ENCODE data around the gene PCDHB15.
A peak's percentile ranks its signal among the peaks of the same experiment; 100 is the strongest.
"Not testable (repeated sequence)": the region's sequence is repeated elsewhere in the genome, so short reads cannot be mapped to it uniquely, and the experiment has no call there.

PCDHB15 gene

DNA sequence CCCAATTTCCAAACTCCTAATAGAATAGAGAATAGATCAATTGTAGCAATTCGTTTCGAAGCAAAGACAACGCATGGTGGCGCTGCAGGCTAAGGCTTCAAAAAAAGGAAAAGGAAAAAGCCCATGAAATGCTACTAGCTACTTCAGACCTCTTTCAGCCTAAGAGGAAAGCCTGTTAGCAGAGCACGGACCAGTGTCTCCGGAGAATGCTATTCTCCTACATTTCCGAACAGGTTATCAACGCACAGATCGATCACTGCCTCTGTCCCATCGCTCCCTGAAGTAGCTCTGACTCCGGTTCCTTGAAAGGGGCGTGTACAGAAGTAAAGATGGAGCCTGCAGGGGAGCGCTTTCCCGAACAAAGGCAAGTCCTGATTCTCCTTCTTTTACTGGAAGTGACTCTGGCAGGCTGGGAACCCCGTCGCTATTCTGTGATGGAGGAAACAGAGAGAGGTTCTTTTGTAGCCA is at the start of gene PCDHB15:
Gene PCDHB15, plus strand, starts transcription at position 146 of the 468 bp plus-strand sequence. Its CDS starts 184 bp downstream, at position 330.
- peak in 1 of 2 donors; percentile 14 for DNase-seq

DNA sequence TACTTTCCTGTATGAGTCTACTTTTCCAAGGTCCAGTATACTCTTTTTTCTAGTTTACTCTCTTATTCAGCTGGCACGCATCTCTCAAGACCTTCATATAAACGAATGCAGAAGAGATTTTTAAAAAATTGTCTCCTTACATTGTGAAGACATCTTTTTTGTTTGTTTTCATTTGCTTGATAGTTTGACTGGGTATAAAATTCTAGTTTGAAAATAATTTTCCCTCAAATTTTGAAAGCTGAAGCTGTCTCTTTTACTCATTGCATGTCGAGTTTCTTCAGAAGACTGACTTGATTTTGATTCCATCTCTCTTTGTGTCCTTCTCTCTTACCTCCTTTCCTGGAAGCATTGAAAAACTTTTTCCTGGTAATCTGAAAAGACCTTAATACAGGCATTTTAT is 48.8 kb upstream of the PCDHB15 start:
- DNase-seq, result no peak

DNA sequence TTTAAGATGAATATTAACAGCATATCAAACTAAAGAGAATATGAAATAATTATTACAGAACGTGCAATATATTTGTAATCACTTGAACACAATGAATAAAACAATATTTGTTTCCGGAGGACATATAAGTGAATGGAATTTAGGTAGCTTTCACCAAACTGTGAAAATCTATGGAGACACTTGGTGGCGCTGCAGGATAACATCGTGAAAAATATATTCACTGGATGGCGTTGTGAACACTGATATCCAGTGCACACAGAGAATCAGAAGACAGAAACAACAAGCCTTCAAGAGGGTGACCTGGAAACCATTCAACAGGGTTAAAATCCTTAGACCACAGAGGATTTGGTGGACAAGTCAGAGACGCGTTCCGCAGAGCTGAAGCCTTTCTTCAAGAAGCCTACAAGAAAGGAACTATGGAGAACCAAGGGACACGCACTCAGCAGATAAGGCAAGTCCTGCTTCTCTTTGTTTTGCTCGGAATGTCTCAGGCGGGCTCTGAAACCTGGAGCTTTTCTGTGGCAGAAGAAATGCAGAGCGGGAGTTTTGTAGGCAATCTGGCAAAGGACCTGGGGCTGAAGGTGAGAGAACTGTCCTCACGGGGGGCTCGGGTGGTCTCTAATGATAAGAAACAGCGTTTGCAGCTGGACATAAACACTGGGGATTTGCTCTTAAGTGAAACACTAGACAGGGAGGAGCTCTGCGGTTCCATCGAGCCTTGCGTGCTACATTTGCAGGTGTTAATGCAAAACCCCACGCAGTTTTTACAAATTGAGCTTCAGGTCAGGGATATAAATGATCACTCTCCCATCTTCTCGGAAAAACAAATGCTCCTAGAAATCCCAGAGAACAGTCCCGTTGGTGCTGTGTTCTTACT is 45.6 kb upstream of the PCDHB15 start, which contains the start of gene PCDHB11:
Gene PCDHB11, plus strand, starts transcription at position 269 of the 877 bp plus-strand sequence. Its CDS starts 148 bp downstream, at position 417.
- DNase-seq, result no peak

DNA sequence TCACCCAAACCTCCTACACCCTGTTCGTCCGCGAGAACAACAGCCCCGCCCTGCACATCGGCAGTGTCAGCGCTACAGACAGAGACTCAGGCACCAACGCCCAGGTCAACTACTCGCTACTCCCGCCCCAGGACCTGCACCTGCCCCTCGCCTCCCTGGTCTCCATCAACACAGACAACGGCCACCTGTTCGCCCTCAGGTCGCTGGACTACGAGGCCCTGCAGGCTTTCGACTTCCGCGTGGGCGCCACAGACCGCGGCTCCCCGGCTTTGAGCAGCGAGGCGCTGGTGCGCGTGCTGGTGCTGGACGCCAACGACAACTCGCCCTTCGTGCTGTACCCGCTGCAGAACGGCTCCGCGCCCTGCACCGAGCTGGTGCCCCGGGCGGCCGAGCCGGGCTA is 44.1 kb upstream of the PCDHB15 start:
- DNase-seq, result not testable (repeated sequence)

DNA sequence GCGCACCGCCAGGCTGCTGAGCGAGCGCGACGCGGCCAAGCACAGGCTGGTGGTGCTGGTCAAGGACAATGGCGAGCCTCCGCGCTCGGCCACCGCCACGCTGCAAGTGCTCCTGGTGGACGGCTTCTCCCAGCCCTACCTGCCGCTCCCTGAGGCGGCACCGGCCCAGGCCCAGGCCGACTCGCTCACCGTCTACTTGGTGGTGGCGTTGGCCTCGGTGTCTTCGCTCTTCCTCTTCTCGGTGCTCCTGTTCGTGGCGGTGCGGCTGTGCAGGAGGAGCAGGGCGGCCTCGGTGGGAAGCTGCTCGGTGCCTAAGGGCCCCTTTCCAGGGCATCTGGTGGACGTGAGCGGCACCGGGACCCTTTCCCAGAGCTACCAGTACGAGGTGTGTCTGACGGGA is 43.5 kb upstream of the PCDHB15 start:
- not testable (repeated sequence) for DNase-seq

DNA sequence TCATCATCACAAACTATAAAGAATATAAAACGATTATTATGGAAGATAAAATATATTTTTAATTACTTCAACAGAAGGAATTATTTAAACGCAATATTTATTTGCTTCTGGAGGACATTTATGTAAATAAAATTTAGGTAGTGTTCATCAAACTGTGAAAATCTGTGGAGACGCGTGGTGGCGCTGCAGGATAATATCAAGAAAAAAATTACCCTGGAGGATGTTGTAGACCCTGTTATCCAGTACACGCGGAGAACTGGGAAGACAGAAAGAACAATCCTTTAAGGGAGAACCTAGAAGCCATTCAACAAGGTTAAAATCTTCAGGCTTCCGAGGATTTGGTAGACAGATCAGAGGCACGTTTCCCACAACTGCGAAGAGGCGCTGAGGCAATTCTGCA is 36.7 kb upstream of the PCDHB15 start, which contains the start of gene PCDHB12:
Gene PCDHB12, plus strand, starts transcription at position 242 of the 400 bp plus-strand sequence. CDS start 189 bp downstream, outside the sequence.
- no peak for DNase-seq

DNA sequence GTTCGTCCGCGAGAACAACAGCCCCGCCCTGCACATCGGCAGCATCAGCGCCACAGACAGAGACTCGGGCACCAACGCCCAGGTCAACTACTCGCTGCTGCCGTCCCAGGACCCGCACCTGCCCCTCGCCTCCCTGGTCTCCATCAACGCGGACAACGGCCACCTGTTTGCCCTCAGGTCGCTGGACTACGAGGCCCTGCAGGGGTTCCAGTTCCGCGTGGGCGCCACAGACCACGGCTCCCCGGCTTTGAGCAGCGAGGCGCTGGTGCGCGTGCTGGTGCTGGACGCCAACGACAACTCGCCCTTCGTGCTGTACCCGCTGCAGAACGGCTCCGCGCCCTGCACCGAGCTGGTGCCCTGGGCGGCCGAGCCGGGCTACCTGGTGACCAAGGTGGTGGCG is 34.9 kb upstream of the PCDHB15 start:
- DNase-seq, result not testable (repeated sequence)

DNA sequence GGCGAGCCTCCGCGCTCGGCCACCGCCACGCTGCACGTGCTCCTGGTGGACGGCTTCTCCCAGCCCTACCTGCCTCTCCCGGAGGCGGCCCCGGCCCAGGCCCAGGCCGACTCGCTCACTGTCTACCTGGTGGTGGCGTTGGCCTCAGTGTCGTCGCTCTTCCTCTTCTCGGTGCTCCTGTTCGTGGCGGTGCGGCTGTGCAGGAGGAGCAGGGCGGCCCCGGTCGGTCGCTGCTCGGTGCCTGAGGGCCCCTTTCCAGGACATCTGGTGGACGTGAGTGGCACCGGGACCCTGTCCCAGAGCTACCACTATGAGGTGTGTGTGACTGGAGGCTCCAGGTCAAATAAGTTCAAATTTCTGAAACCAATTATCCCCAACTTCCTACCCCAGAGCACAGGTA is 34.3 kb upstream of the PCDHB15 start:
- DNase-seq, result not testable (repeated sequence)

DNA sequence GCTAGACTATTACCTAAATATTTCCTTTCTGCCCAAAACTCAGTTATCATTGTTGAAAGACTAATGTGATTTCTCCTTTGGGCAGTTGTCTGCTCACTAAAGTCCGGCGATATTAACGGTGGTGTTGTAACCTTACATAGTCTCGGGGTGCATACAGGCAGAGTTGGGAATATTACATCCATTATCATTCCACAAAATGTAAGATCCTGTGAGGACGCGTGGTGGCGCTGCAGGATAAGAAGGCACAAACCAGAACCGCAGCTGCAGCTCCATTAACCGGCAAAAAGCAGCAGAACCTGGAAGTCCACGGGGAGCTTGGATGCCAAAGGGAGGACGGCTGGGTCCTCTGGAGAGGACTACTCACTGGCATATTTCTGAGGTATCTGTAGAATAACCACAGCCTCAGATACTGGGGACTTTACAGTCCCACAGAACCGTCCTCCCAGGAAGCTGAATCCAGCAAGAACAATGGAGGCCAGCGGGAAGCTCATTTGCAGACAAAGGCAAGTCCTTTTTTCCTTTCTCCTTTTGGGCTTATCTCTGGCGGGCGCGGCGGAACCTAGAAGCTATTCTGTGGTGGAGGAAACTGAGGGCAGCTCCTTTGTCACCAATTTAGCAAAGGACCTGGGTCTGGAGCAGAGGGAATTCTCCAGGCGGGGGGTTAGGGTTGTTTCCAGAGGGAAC is 31.4 kb upstream of the PCDHB15 start, which contains the start of gene PCDHB13:
Gene PCDHB13, plus strand, starts transcription at position 264 of the 684 bp plus-strand sequence. Its CDS starts 205 bp downstream, at position 469.
- DNase-seq, result not testable (repeated sequence)

DNA sequence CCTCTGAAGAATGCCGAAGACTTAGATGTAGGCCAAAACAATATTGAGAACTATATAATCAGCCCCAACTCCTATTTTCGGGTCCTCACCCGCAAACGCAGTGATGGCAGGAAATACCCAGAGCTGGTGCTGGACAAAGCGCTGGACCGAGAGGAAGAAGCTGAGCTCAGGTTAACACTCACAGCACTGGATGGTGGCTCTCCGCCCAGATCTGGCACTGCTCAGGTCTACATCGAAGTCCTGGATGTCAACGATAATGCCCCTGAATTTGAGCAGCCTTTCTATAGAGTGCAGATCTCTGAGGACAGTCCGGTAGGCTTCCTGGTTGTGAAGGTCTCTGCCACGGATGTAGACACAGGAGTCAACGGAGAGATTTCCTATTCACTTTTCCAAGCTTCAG is 30.6 kb upstream of the PCDHB15 start:
- DNase-seq, result not testable (repeated sequence)

DNA sequence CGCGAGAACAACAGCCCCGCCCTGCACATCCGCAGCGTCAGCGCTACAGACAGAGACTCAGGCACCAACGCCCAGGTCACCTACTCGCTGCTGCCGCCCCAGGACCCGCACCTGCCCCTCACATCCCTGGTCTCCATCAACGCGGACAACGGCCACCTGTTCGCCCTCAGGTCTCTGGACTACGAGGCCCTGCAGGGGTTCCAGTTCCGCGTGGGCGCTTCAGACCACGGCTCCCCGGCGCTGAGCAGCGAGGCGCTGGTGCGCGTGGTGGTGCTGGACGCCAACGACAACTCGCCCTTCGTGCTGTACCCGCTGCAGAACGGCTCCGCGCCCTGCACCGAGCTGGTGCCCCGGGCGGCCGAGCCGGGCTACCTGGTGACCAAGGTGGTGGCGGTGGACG is 29.7 kb upstream of the PCDHB15 start:
- not testable (repeated sequence) for DNase-seq

DNA sequence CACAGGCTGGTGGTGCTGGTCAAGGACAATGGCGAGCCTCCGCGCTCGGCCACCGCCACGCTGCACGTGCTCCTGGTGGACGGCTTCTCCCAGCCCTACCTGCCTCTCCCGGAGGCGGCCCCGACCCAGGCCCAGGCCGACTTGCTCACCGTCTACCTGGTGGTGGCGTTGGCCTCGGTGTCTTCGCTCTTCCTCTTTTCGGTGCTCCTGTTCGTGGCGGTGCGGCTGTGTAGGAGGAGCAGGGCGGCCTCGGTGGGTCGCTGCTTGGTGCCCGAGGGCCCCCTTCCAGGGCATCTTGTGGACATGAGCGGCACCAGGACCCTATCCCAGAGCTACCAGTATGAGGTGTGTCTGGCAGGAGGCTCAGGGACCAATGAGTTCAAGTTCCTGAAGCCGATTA is 29.2 kb upstream of the PCDHB15 start:
- DNase-seq, result not testable (repeated sequence)

DNA sequence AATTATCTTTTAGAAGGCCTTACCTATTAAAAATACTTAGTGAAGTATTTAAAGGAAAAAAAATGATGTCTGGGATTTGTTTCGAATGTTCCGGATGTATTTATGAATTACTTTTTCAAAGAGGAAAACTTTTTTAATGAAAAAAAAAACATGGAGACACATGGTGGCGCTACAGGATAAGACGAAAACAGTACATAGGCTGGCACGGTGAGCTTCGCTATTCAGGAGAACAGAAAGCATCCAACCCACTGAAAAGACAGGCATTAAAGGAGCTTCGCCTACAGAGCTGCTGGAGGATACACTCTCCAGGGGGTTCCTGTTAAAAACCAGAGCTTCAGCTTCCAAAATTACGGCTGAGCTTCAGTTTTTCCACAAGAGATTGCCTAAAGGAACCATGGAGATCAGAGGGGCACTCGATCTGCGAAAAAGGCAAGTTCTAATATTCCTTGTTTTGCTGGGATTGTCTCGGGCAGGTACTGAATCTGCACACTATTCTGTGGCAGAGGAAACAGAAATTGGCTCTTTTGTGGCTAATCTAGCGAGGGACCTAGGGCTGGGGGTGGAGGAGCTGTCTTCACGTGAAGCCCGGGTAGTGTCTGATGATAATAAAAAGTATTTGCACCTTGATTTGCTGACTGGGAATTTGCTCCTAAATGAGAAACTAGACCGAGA is 21.9 kb upstream of the PCDHB15 start, which contains the start of gene PCDHB14:
Gene PCDHB14, plus strand, starts transcription at position 232 of the 672 bp plus-strand sequence. Its CDS starts 163 bp downstream, at position 395.
- no peak for DNase-seq

DNA sequence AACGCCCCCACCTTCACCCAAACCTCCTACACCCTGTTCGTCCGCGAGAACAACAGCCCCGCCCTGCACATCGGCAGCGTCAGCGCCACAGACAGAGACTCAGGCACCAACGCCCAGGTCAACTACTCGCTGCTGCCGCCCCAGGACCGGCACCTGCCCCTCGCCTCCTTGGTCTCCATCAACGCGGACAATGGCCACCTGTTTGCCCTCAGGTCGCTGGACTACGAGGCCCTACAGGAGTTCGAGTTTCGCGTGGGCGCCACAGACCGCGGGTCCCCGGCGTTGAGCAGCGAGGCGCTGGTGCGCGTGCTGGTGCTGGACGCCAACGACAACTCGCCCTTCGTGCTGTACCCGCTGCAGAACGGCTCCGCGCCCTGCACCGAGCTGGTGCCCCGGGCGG is 20.4 kb upstream of the PCDHB15 start:
- DNase-seq, result not testable (repeated sequence)

DNA sequence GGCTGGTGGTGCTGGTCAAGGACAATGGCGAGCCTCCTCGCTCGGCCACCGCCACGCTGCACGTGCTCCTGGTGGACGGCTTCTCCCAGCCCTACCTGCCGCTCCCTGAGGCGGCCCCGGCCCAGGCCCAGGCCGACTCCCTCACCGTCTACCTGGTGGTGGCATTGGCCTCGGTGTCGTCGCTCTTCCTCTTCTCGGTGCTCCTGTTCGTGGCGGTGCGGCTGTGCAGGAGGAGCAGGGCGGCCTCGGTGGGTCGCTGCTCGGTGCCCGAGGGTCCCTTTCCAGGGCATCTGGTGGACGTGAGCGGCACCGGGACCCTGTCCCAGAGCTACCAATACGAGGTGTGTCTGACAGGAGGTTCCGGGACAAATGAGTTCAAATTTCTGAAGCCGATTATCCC is 19.8 kb upstream of the PCDHB15 start:
- DNase-seq, result not testable (repeated sequence)

DNA sequence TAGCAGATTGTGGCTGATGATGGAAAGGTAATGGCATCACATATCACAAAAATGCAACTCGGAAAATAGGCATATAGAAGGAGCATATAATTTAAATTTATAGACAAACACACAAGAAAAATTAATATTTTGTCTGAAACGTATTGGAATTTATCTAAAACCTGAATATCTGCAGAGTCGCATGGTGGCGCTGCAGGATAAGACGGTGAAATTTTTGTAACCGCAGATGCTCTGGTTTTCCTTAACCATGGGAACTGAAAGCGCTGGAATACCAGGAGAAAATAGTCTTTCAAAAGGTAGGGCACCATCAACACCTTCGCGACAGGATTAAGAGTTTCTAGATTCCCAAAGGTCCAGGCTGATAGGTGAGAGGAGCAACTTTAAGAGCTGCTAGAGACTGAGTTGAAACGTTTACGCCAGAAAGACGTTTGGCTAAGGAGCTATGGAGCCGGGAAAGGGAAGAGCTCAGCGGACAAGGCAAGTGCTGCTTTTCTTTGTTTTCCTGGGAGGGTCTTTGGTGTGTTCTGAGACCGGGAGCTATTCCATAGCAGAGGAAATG is 11.0 kb upstream of the PCDHB15 start:
- no peak for DNase-seq

DNA sequence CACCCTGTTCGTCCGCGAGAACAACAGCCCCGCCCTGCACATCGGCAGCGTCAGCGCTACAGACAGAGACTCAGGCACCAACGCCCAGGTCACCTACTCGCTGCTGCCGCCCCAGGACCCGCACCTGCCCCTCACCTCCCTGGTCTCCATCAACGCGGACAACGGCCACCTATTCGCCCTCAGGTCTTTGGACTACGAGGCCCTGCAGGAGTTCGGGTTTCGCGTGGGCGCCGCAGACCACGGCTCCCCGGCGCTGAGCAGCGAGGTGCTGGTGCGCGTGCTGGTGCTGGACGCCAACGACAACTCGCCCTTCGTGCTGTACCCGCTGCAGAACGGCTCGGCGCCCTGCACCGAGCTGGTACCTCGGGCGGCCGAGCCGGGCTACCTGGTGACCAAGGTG is 9.3 kb upstream of the PCDHB15 start:
- DNase-seq, result not testable (repeated sequence)

DNA sequence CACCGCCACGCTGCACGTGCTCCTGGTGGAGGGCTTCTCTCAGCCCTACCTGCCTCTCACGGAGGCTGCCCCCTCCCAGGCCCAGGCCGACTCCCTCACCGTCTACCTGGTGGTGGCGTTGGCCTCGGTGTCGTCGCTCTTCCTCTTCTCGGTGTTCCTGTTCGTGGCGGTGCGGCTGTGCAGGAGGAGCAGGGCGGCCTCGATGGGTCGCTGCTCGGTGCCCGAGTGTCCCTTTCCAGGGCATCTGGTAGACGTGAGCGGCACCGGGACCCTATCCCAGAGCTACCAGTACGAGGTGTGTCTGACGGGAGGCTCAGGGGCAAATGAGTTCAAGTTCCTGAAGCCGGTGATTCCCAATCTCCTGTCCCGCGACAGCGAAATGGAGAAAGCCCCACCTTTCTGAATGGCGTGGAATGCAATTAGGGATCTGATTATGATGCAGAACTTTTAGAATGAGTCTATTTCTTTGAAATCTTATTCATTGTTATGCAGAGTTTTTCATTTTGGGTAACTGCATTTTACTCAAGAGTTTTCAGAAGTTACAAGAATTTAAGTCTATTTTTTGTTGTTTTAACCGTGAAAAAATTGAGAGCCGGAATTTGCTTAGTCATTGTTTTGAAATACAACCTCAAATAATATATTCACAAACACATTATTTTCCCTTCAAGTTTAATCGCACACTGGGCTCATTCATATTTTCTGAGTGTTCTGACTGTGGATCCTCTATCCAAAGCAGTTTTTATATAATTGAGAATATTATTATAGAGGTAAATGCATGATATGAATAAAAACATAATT is 8.5 kb upstream of the PCDHB15 start:
- no peak for DNase-seq

DNA sequence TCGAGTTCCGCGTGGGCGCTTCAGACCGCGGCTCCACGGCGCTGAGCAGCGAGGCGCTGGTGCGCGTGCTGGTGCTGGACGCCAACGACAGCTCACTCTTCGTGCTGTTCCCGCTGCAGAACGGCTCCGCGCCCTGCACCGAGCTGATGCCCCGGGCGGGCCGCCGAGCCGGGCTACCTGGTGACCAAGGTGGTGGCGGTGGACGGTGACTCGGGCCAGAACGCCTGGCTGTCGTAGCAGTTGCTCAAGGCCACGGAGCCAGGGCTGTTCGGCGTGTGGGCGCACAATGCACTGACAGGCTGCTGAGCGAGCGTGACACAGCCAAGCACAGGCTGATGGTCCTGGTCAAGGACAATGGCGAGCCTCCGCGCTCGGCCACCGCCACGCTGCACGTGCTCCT is 3.7 kb upstream of the PCDHB15 start:
- no peak for DNase-seq

DNA sequence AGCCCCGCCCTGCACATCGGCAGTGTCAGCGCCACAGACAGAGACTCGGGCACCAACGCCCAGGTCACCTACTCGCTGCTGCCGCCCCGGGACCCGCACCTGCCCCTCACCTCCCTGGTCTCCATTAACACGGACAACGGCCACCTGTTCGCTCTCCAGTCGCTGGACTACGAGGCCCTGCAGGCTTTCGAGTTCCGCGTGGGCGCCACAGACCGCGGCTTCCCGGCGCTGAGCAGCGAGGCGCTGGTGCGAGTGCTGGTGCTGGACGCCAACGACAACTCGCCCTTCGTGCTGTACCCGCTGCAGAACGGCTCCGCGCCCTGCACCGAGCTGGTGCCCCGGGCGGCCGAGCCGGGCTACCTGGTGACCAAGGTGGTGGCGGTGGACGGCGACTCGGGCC is 1.8 kb downstream of the PCDHB15 start:
- not testable (repeated sequence) for DNase-seq

DNA sequence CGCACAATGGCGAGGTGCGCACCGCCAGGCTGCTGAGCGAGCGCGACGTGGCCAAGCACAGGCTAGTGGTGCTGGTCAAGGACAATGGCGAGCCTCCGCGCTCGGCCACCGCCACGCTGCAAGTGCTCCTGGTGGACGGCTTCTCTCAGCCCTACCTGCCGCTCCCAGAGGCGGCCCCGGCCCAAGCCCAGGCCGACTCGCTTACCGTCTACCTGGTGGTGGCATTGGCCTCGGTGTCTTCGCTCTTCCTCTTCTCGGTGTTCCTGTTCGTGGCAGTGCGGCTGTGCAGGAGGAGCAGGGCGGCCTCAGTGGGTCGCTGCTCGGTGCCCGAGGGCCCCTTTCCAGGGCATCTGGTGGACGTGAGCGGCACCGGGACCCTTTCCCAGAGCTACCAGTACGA is 2.2 kb downstream of the PCDHB15 start:
- DNase-seq, result not testable (repeated sequence)
